GM18505 (cell line): ENCODE measurements around the gene PEF1.

Experiments
- ATAC-seq: cut with Tn5 transposase; IDR thresholded peaks from one replicate; pipeline ENCODE4 v1.9.1; 2021; ENCODE audit not compliant: unreplicated experiment
- POLR2A ChIP-seq: IDR thresholded peaks from 4 replicates; pipeline ENCODE4 v1.6.1; 2011; ENCODE audit warnings: borderline replicate concordance; ENCODE audit not compliant: insufficient read depth, insufficient read length; ENCODE audit errors: extremely low read depth

PEF1 gene

DNA sequence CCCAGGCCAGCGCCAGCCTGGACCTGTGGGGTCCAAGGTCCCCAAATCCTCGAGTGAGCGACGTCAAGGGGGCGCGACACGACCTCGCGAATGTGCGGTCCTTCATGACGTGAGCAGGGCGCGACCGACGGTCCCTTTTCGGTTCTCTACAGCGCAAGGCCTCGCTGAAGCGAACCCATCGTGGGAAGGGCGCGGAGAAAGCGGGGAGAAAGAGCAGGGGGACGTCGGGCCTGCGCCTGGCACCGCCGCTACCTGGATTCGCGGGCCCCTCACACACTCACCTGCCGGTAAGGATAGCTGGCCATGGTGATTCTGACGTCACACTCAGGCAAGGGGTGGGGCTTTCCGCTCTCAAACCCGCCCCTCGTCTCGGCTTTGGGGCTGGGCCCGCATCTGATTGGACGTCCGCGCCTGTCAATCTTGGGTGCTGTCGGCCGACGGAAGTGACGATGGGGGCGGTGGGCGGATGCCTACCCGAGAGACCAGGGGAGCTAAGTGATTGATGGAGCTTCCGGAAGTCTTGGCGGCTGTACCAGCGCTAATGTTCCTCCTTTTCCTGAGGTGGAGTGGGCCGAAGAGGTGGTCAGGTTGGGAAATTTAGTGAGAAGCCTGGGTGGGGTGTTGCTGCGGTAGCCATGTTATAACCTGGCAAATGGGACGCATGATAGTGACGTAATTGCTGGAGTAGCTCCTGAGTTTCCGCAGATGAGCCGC is at the start of gene PEF1:
Gene PEF1 (minus strand): TSS at position 317 of the 714 bp plus-strand sequence. CDS start 12 bp downstream, at position 305.
- peak; percentile 60 for TF ChIP-seq POLR2A
- ATAC-seq: peak; percentile 89

GRCh38 chr1:31693231-31693630 is 48.6 kb upstream of the PEF1 start:
- ATAC-seq: no peak
- no peak for TF ChIP-seq POLR2A

- TF ChIP-seq POLR2A: no peak
- no peak for ATAC-seq
Observed at GRCh38 chr1:31691951-31692350, 47.3 kb upstream of the PEF1 start.

- no peak for ATAC-seq
- TF ChIP-seq POLR2A: no peak
Observed at GRCh38 chr1:31691446-31691845, 46.8 kb upstream of the PEF1 start.

GRCh38 chr1:31690921-31691320 is 46.2 kb upstream of the PEF1 start:
- TF ChIP-seq POLR2A: no peak
- no peak for ATAC-seq

GRCh38 chr1:31689854-31690253 is 45.2 kb upstream of the PEF1 start:
- no peak for ATAC-seq
- no peak for TF ChIP-seq POLR2A

- no peak for TF ChIP-seq POLR2A
Observed at GRCh38 chr1:31689379-31689778, 44.7 kb upstream of the PEF1 start.

GRCh38 chr1:31688233-31688918 is 43.7 kb upstream of the PEF1 start:
- no peak for TF ChIP-seq POLR2A
- ATAC-seq: no peak

More at GRCh38 chr1:31689379-31689778, 44.7 kb upstream of the PEF1 start:
- no peak for ATAC-seq

- no peak for ATAC-seq
- no peak for TF ChIP-seq POLR2A
Observed at GRCh38 chr1:31687601-31688000, 42.9 kb upstream of the PEF1 start.

DNA sequence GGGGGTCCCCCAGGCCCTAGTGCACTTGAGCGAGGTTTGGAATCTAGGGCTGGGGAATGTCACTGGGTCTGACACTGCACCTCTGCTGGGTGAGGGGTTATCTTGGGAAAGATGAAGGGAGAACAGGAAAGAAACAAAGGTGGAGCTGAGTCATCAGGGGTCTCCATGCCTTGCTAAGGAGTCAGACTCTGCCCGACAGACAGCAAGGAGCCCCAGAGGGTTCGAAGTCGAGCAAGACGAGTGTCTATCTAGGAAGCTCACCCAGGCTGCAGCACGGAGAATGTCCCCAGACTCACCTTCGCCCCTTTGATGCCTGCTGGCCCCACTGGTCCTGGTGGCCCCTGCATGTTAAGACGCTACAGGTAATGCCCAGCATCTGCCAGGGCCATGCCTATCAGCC is 41.1 kb upstream of the PEF1 start:
- ATAC-seq: no peak
- TF ChIP-seq POLR2A: no peak

GRCh38 chr1:31683997-31684396 is 39.3 kb upstream of the PEF1 start:
- TF ChIP-seq POLR2A: no peak
- no peak for ATAC-seq

- no peak for TF ChIP-seq POLR2A
Observed at GRCh38 chr1:31681415-31681814, 36.7 kb upstream of the PEF1 start.

DNA sequence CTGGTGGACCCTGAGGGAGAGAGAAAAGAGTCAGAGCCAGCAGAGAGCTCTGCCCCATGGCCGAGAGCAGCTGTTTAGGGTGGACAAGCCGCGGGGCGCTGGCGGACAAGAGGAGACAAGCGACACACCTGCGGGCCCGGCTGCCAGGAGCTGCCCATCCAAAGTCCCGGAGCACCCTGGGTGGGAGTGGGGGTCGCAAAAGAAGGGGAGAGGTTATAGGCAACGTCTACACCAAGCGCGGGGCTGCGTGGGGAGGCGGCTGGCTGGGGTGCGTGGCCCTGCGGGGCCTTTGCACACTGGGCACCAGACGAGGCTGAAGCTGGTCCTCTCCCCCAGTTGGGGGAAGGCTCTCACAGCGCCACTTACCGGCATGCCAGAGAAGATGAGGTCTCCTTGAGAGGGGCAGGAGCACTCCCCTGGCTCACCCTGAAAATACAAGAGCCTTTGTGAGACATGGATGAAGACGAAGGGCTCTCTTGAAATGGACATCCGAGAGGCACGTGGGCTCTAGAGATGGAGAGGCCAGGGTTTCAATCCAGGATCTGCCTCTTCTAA is 35.1 kb upstream of the PEF1 start:
- no peak for TF ChIP-seq POLR2A
- no peak for ATAC-seq

More at GRCh38 chr1:31681415-31681814, 36.7 kb upstream of the PEF1 start:
- no peak for ATAC-seq

DNA sequence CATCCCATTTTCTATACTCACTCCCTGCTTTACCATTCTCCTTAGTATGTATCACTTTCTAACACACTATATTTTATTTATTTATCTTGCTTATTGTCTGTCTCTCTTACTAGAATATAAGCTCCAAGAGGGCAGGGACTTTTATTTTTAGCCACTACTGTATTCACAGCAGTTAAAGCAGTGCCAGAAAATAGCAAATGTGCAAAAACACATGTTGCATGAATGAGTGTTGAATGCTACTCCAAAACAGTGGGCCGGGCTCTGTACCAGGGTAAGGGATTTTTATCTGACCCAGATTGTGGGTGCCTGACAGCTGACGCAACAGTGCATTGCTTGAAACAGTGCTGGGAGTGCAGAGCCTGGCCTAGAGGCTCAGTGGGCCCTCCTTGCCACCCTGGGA is 34.4 kb upstream of the PEF1 start:
- ATAC-seq: no peak

More for the DNA sequence above, 34.4 kb upstream of the PEF1 start:
- no peak for TF ChIP-seq POLR2A
